Measurements from ENCODE around the gene LGALS4. TPM values are rescaled to one million over a fixed set of nuclear protein-coding genes. Genes with fewer than 3 reads are reported as not detected.
"Not testable (repeated sequence)": the region's sequence is repeated elsewhere in the genome, so short reads cannot be mapped to it uniquely, and the experiment has no call there.

The LGALS4 gene
- total RNA-seq, 2 donors from 2014 or later: 6,357 to 8,309 TPM

- H3K36me3 ChIP-seq: no peaks in the 10 kb centered on the region
- H3K27me3 ChIP-seq: no peaks in the 10 kb centered on the region
- H3K9me3 ChIP-seq: no peaks in the 10 kb centered on the region
- TF ChIP-seq CTCF (IDR thresholded peaks at IDR 0.05): no peak
- no peak overlapping the region for H3K4me3 ChIP-seq
- peak overlapping the region; percentile 50 for H3K27ac ChIP-seq
- H3K4me1 ChIP-seq: no peaks in the 10 kb centered on the region
- H3K9ac ChIP-seq (ENCODE audit: low read depth in 2 of 2, low read length in 2 of 2): peak overlapping the region in 1 of 2 donors; percentile 12
- peak; percentile 59 for DNase-seq
- intact Hi-C loops (cut with DNase I): no loop called here
Observed at GRCh38 chr19:38759590-38760003, 53.1 kb downstream of the LGALS4 start.

- H3K4me1 ChIP-seq; DNase-seq; intact Hi-C loops (cut with DNase I); H3K36me3 ChIP-seq; H3K9me3 ChIP-seq; H3K27me3 ChIP-seq; H3K4me3 ChIP-seq; H3K9ac ChIP-seq (ENCODE audit: low read depth in 2 of 2, low read length in 2 of 2); H3K27ac ChIP-seq: not testable (repeated sequence)
Observed at GRCh38 chr19:38754196-38754595, 58.5 kb downstream of the LGALS4 start.

- H3K9ac ChIP-seq (ENCODE audit: low read depth in 2 of 2, low read length in 2 of 2); intact Hi-C loops (cut with DNase I); H3K27ac ChIP-seq; H3K4me3 ChIP-seq; H3K4me1 ChIP-seq; DNase-seq; H3K27me3 ChIP-seq; H3K9me3 ChIP-seq; H3K36me3 ChIP-seq: not testable (repeated sequence)
Observed at GRCh38 chr19:38753783-38754182, 59.0 kb downstream of the LGALS4 start.

Other genes starting within 250 kb of the LGALS4 start
- 1 to 10 TPM; 2.6 to 4.9 TPM for gene MAP4K1, start 195.0 kb downstream of the LGALS4 start, total RNA-seq
- 100 to 1,000 TPM; 367 to 445 TPM for gene EIF3K, start 193.8 kb downstream of the LGALS4 start, total RNA-seq
- 1,000 to 10,000 TPM; 1,019 to 1,060 TPM for gene ACTN4, start 165.3 kb downstream of the LGALS4 start, total RNA-seq
- gene CAPN12, start 68.5 kb downstream of the LGALS4 start, total RNA-seq: 1 to 10 TPM; 5.2 to 5.7 TPM
- not detected for gene LGALS7, start 39.4 kb downstream of the LGALS4 start, total RNA-seq
- gene LGALS7B, start 23.7 kb downstream of the LGALS4 start, total RNA-seq: not detected
- gene ECH1, start 18.8 kb upstream of the LGALS4 start, total RNA-seq: 100 to 1,000 TPM; 264 to 335 TPM
- 100 to 1,000 TPM; 305 to 418 TPM for gene HNRNPL, start 37.0 kb upstream of the LGALS4 start, total RNA-seq
- gene RINL, start 65.3 kb upstream of the LGALS4 start, total RNA-seq: 1 to 10 TPM; 3.6 to 5.1 TPM
- 10 to 100 TPM; 28.0 to 32.9 TPM for gene SIRT2, start 86.7 kb upstream of the LGALS4 start, total RNA-seq
- gene NFKBIB, start 87.0 kb upstream of the LGALS4 start, total RNA-seq: 10 to 100 TPM; 40.7 to 52.4 TPM
- gene CCER2, start 99.2 kb upstream of the LGALS4 start, total RNA-seq: not detected
- gene SARS2, start 117.8 kb upstream of the LGALS4 start, total RNA-seq: 10 to 100 TPM; 27.2 to 37.2 TPM
- gene MRPS12, start 118.0 kb upstream of the LGALS4 start, total RNA-seq: 100 to 1,000 TPM in 1 of 2 donors, 10 to 100 TPM in 1; 38.0 to 107 TPM
- 1 to 10 TPM; 1.7 to 1.9 TPM for gene FBXO17, start 162.8 kb upstream of the LGALS4 start, total RNA-seq
- gene FBXO27, start 219.6 kb upstream of the LGALS4 start, total RNA-seq: 1 to 10 TPM; 1.1 to 2.4 TPM